Measurements from ENCODE around the gene CFD.

GRCh38 chr19:844546-844971, 14.9 kb upstream of the CFD start:
- no peak for TF ChIP-seq CTCF (IDR thresholded peaks at IDR 0.05)
- no peak for TF ChIP-seq POLR2A (IDR thresholded peaks at IDR 0.05)
